Activated CD8-positive, alpha-beta memory T cell treated with anti-CD3 and anti-CD28 coated beads for 24 hours (primary cell): ENCODE data around the gene CGN.
A peak's percentile ranks its signal among the peaks of the same experiment; 100 is the strongest.
"Not testable (repeated sequence)": the region's sequence is repeated elsewhere in the genome, so short reads cannot be mapped to it uniquely, and the experiment has no call there.

ENCODE experiments used
- DNase-seq: peaks from one replicate; pipeline ENCODE4 v3.0.0-alpha.2; 2020

The CGN gene

DNA sequence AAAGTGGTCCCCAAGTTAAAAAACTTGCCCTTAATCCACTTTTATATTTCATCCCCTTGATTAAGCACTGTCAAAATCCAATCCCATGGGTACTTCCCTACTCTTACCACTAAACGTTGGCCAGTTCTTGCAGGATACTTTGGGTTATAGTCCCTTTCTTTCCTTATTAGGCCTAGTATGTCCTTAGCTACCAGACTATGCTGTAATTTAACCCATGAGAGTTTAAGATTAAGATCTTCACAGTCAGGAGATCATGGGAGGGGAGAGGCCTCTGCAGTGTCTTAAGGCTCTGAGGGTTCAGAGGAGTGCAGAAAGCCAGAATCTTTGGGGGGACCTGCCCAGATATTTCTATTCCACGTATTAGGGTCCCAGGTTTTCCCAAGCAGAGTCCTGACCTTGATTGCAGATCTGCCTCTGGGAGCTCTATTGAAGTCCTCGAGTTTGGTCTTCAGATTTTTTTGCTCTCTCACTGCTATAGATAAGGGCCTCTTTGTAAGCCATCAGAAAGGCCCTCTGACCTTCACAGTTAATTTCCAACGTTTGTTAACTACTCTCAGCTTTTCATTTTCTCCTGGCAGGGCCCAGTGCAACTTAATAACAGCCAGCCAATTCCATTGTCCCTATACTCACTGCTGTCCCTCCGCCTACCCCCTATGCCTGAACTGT is 9.0 kb upstream of the CGN start:
- no peak for DNase-seq

DNA sequence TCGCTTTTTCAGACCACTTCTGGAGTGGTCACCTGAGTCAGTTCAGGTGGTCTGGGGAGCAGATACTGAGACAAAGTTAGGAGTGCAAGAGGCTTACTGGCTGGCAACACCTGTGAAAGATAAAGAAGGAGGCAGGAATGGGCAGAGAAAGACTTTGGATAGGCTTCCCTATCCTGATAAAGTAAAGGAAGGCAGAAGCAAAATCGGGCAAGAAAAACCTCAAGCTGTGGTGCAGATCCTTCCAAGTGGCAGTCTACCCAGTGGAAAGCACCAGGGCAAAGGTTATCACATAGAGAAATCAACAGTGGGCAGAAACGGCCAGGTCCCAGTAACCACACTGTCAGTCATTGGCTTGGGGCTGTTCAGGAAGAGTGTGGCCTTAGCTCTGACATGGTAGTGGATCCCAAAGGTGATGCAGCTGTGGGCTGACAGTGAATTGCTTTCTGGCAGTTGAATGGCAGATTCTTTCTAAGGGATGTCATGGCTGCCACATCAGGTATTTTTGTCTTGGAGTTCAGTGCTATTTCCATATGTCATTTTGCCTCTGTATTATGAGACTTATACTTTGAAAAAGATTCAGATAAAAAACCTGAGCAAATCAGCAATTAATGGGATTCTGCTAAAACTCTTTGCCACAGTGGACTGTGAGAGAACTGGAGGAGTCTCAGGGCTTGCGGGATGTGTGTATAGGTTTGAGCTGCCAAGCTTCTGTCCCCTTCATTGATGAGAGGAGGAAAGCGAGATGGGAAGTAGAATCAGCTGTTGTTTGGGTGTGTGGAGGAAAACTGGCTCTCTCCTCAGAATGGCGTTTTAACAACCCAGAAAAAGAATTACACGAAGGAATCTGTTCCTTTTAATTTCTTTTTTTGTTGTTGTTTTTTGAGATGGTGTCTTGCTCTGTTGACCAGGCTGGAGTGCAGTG is 8.1 kb upstream of the CGN start:
- DNase-seq, result no peak

DNA sequence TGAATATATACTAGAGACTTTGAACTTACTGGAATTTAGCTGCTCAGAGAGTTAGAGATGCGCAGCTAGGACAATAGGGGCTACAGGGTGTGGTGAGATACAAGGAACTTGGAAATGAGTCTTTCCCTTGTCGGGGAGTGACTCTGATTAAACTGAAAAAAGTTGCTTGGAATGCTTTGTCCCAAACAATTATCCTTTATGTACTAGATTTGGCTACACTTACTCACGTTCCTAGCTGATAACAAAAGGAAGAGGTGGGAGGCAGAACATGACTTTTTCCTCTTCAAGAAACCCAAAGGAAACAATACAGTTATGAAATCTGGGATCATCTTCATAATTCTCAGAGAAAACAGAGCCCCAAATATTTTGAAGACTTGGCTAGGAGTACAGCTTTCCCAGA is 6.9 kb upstream of the CGN start:
- DNase-seq, result no peak

DNA sequence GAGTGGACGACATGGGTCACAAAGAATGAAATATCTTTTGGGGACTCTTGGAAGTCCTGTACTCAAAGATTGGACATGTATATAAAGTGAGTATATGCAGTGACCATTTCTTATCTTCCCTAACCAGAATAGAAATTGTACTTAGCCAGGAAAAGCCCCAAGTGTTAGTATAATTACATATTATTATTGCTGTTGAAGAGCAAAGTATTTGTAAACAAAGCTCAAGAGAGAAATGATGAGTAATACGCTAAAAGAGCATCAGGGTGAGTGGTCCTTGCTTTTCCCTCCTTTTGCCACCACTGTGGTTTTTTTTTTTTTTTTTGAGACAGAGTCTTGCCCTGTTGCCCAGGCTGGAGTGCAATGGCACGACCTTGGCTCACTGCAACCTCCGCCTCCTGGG is 6.4 kb upstream of the CGN start:
- DNase-seq, result no peak

DNA sequence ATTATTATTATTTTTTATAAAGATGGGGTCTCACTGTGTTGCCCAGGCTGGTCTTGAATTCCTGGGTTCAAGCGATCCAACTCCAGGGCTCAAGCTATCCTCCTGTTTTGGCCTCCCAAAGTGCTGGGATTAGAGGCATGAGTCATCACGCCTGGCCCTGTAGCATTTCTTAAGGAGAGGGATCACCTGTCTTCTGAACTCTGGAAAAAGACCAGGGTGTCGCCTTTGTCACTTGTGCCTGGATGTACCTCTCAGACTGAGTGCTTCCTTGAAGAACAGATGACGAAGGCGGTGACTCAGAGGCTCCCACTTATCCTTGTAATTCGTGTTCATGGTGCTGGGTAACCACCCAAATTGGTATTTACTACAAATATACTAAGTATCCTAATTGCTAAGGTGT is 2.4 kb upstream of the CGN start:
- DNase-seq, result no peak

DNA sequence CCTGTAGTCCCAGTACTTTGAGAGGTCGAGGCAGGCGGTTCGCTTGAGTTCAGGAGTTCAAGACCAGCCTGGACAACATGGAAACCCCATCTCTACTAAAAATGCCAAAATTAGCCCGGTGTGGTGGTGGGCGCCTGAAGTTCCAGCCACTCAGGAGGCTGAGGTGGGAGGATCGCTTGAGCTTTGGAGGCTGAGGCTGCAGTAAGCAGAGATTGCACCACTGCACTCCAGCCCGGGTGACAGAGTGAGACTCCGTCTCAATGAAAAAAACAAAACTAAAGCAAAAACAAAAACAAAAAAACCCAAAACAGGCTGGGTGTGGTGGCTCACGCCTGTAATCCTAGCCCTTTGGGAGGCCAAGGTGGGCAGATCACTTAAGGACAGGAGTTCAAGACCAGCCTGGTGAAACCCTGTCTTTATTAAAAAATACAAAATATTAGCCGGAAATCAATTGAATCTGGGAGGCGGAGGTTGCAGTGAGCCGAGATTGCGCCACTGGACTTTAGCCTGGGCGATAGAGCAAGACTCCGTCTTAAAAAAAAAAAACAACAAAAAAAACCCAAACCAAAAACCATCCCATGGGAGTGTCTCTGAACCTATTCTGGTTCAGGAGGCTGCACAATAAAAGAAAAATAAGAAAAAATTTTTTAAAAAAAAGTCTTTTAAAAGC is 1.7 kb upstream of the CGN start:
- DNase-seq, result no peak

DNA sequence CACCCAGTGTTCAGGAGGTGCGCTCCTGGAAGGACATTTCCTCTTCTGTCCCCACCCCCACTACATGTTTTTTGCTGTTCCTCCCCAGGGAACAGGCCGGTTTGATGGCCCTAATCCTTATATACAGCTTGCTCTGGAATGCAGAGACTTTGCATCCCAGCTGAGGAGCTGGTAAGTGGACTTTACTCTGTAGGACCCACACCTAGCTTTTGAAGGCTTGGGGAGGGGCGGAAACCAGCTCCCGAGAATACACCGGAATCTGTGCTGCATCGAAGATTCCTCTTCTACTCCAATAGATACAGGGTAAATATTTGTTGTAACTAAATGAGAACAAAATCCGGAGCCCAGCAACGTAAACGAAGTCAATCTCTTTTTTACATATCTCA is 1.2 kb upstream of the CGN start:
- DNase-seq, result no peak

DNA sequence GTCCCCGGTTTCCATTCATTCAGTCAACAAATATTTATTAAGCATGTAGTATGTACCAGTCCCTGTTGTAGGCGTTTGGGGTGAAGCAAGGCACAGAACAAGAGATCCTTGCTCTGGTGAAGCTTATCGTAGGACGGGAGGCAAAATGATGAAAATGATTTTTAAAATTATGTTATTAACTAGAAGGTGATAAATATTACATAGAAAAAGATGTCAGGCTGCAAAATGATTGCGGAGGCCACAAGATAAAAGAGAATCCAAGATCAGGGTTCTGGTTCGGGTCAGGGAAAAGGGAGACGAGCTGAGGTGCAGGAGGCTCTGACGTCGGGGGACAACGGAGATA is 602 bp upstream of the CGN start:
- no peak for DNase-seq

DNA sequence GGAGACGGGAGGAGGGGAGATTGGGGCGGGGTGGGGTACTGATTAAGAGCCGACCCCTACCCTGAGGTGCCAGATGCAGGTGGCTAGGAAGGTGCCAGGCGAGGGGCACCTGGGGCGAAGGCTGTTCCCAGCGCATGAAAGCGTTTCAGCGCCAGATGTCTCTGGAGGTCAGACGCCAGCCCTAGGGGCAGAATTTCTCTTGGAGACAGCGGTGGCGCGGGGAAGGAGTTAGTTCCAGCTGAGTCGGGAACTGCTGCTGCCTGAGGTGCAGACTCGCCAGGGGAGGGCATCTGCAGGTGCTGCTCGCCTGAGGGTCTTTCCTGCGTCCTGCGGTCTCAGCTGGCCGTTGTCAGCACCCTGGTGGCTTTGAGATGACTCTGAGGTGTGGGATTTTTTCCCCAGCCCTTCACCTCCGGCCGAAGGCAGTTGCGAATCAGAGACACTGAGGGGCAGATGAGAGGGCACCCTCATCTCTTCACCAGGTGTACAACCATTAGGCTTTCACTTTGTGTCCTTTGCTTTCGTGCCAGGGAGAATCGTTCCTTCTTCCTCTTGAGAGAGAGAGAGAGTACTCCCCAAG is 539 bp downstream of the CGN start:
- DNase-seq, result peak; percentile 72

DNA sequence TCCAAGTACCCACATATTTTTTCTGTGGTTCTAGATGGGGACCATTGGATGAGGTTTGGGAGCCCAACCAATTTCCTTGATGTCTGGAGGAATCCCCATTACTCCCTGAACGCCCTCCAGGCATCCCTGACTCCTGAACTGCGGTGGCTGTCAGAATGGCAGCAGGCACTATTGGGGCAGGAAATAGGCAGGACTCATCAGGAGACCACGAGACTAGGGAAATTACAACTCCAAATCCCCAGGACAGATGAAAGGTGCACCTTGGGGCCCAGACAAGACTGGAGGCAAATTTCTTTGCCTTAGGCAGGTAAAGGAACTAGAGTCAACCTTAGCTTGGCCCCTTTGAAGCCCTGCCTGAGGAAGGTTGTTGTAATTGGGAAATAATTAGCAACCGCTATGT is 1.1 kb downstream of the CGN start:
- DNase-seq, result no peak

DNA sequence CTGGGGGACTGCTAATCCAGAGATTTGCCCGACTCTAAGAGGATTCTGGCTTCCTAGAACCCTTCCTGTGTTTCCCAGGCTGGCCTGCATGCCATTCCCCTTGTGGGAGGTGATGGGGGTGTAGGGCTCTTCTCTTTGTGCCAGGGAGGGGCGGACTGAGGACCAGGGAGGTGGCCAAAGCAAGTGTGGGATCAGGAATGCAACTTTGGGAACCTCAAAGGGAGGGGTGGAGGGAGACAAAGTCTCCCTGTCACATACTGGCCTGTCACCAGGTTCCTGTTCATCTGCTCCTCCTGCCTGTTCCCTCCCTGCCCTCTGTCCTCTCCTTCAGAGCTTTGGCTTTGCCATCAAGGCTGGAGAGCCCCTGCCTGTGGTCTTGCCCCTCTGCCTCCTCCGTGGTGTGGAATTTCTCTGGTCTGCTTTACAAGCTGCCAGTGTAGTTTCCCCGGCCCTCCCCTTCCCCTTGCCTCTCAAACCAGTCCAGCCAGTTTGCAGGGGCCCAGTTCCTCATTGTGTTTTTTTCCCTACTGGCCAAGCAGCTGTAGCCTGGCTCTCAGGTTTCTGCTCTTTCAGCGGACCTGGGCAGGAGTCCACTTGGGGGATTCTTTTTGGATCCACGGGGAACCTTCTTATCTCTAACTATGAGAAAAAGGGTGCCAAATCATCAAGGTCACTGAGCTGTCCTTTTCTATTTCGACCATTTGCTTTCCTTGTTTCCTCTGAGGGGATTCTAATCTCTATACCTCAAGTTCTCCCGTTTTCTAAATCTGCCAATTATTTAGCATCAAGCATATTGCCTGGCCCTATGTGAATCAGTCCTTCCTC is 1.8 kb downstream of the CGN start:
- no peak for DNase-seq

DNA sequence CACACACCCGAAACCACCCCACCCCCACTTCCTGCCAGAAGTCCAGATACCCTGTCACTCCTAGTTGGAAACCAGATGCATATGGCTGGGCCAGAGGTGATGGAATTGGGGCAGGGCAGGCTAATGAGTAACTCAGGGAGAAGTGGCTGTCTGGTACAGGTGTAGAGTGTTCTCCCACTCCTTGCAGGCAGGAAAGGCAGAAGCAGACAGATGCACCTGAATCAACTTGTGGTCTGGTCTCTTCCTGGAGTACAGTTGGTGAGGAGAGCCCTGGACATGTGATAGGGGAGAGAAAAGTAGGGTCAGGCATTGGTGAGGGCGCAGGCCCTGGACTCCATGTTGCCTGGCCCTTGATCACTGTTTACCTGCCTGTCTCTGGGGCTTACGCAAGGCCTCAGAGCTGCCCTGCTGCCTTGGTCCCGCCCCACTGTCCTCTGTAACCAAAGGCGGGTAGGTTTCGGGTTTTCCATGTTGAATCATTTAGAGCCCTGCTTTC is 2.5 kb downstream of the CGN start:
- DNase-seq, result no peak

DNA sequence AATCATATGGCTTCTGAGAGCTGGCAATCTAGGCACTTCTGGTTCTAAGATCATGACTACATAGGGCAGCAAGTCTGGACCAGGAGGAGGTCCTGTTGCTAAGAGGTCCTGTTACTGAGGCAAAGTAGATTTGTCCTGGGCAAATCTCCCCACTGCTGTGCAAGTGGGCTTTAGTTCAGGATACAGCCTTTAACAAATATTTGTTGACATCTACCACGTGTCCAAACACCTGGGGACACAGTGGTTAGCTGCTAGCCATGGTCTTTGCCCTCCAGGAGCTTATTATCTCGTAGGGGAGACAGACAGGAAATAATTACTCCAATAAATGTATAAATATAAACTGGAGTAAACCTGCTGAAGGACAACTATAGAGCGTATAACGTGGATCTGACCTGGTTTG is 3.2 kb downstream of the CGN start:
- DNase-seq, result no peak

DNA sequence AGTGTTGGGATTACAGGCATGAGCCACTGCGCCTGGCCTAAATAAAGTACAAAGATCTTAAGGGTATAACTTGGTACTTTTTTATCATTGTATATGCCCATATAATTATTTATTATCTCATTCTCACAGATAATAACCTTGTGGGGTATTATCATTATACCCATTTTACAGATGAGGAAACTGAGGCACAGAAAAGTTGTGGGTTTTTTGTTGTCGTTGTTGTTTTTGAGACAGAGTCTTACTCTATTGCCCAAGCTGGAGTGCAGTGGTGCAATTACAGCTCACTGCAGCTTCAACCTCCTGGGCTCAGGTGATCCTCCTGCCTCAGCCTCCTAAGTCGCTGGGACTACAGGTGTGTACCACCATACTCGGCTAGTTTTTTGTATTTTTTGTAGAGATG is 4.1 kb downstream of the CGN start:
- DNase-seq, result no peak

DNA sequence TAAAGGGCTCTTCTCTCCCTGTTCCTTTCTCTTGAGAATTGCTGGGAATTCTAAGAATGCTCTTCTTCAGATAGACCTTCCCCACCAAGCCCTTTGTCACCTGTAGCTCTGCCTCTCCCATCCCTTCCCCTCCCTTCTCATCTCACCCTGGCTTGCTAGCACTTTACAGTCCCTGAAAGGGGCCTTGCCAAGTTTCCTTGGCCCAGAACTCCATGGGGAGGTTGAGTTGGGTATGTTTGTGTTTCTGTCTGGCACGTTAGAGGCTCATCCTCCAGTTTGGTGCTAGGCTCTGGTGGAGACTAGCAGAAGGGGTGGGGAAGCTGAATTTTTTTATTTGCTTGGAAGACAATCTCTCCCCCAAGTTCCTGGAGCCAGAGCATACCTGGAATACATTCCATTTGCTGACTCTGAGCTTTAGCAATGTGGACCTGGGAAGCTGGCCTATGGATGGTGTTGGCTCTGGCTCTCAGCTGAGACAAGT is 4.9 kb downstream of the CGN start:
- no peak for DNase-seq

DNA sequence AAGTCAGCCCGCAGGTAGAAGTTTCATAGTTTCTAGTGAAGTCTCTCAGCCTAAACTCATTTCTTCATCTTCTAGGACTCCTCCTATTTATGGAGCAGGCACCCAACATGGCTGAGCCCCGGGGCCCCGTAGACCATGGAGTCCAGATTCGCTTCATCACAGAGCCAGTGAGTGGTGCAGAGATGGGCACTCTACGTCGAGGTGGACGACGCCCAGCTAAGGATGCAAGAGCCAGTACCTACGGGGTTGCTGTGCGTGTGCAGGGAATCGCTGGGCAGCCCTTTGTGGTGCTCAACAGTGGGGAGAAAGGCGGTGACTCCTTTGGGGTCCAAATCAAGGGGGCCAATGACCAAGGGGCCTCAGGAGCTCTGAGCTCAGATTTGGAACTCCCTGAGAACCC is 7.2 kb downstream of the CGN start:
- no peak for DNase-seq

DNA sequence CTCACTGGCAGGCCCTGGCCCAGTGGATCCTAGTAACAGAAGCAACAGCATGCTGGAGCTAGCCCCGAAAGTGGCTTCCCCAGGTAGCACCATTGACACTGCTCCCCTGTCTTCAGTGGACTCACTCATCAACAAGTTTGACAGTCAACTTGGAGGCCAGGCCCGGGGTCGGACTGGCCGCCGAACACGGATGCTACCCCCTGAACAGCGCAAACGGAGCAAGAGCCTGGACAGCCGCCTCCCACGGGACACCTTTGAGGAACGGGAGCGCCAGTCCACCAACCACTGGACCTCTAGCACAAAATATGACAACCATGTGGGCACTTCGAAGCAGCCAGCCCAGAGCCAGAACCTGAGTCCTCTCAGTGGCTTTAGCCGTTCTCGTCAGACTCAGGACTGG is 7.7 kb downstream of the CGN start:
- no peak for DNase-seq

DNA sequence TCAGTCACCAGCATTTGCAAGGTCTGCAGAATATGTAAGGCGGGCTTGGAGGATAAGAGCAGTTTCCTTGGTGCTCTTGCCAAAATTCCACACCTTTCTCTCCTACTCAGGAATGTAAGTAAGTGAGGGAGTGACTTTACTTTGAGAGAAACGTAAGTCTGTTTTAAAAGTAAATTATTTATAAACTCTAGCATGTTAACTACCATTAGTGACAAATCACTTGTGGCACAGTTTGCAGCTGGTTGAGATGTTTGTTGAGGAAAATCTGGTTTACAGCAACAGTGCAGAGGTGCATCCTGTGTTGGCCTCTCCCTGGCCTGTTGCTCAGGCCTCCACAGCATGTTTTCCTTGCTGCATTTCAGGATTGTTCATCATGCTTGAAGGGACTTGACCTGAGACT is 8.5 kb downstream of the CGN start:
- no peak for DNase-seq

DNA sequence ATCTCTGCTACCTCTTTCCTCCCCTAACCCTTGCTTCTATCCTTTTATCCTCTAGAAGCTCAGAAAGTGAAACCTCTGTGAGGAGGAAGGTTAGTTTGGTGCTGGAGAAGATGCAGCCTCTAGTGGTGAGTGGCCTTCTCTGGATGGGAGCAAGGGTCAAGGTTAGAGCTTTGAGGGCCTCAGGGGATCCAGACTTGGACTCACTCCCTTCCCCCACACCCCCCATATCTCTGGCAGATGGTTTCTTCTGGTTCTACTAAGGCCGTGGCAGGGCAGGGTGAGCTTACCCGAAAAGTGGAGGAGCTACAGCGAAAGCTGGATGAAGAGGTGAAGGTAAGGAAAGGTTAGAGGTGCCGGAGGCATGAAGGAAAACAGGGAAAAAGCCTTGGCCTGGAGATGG is 9.2 kb downstream of the CGN start:
- DNase-seq, result no peak

DNA sequence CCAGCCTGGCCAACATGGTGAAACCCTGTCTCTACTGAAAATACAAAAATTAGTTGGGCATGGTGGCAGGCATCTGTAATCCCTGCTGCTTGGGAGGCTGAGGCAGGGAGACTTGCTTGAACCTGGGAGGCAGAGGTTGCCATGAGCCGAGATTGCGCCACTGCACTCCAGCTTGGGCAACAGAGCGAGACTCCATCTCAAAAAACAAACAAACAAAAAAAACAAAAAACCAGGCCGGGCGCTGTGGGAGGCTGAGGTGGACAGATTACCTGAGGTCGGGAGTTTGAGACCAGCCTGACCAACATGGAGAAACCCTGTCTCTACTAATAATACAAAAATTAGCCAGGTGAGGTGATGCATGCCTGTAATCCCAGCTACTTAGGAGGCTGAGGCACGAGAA is 11.2 kb downstream of the CGN start:
- not testable (repeated sequence) for DNase-seq

DNA sequence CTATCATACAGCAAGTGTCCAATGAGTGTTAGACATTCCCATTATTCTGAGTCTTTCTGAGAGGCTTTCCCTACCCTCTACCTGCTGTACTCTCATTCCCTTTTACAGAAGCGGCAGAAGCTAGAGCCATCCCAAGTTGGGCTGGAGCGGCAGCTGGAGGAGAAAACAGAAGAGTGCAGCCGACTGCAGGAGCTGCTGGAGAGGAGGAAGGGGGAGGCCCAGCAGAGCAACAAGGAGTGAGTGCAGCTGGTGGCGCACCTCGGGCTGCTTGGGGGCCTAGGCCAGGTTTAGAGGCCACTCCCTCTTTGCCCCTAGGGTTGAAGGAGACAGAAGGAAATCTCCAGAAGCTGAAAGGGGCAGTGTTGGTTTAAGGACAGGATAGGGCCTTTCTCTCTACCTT is 12.1 kb downstream of the CGN start:
- no peak for DNase-seq

DNA sequence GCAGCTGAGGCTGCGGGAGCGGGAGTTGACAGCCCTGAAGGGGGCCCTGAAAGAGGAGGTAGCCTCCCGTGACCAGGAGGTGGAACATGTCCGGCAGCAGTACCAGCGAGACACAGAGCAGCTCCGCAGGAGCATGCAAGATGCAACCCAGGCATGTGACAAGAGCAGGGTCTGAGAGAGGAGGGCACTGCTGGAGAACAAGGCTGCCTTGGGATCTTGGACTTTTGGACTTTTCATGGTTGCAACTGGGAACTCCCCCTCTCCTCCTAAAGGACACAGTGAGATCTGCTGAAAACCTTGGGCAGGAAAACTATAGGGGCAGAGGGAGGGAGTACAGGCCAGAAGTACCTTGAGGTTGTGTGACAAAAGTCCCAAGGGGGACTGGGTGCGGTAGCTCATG is 13.5 kb downstream of the CGN start:
- no peak for DNase-seq
